GM21515 (cell line): ENCODE data around the gene ADH6.
"Not testable (repeated sequence)": the region's sequence is repeated elsewhere in the genome, so short reads cannot be mapped to it uniquely, and the experiment has no call there.

Source experiments
- ATAC-seq: cut with Tn5 transposase; IDR thresholded peaks from one replicate; pipeline ENCODE4 v1.9.1; 2021; ENCODE audit not compliant: unreplicated experiment

ADH6 gene

DNA sequence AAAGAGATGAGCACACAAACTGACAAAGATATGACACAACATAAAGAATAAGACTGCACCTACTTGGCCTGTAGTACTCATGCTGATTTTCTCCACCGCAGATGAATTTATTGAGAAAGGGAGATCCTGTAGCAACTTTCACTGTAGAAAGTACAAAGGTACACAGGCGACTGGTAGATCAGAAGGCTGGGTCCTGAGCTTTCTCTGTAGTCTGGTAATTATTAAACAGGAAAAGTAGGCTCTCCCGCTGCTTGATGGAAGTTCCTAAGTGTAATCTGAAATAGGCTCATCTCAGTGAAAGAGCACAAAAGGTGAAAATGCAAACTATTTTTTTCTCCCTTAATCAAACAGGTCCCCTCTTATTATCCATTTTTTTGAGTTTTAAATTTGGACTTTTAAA, at the start of gene ADH6:
ADH6 (minus strand) TSS at position 175 of the 400 bp plus-strand sequence; CDS start at position 81, 94 bp downstream.
- no peak for ATAC-seq

DNA sequence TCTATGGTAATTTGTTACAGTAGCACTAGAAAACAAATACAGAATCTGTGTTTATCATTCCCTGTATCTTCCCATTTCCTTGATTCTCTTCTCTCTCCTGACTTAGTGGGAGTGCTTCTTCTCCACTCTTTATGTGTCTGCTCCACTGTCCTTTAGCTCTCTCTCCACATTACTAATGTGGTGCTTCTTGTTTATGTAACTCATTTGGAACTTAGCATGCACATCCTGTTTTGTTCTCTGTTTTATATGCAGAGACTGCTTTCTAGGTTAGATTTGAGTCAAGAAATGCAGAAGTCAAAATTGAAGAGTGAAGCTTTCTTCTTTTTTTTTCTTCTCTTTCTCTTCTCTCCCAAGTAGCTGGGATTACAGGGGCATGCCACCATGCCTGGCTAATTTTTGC, 45.9 kb upstream of the ADH6 start:
- ATAC-seq: no peak

DNA sequence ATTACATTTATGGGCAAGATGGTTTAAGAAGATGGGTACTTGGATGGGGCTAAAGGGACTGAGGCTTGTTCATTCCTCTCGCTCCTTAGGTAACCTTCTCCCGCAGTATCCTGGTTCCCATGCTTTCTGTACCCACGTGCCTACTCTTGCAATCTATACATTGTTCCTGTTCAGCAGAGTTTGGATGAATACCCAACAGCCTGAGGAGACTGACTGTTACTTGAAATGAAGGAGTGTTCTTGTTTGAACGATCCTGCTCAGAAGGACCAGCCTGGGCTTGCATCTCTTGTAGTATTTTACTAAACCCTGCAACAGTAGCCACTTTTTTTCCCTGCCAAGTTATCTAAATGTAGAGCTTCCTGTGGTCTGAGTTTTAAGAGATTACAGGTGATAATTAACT, 33.7 kb upstream of the ADH6 start:
- ATAC-seq: no peak

DNA sequence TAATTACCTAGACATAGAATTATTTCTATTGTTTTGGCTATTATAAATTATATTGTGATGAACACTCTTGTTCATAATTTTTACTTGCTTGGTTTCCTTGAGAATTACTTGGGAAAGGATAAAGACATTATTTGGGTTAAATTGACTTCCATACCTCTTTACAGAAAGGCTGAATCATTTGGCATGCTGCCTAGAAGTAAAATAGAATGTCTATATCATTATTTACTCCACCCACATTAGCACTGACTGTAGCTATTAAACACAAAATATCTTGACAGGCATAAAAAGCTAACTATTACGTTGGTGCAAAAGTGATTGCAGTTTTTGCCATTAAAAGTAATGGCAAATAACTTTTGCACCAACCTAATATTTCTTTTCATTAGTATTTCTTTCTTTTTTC, 29.7 kb upstream of the ADH6 start:
- ATAC-seq: no peak

DNA sequence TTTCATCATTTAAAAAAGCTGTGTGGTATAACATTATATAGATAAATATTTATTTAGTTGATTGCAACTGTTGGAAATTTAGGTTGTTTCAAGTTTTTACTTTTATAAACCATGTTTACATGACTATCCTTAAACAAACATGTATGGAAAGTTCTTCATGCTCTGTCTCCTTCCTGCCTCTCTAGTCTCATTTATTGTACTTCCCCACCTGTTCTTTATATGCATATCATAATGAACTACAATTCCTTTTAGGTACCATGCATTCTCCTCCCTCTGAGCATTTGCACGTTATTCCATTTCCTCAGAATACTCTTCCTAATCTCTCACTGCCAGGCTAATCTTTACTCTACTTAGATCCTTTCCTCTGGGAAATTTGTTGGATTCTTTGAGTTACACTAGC, 16.9 kb upstream of the ADH6 start:
- ATAC-seq: no peak

DNA sequence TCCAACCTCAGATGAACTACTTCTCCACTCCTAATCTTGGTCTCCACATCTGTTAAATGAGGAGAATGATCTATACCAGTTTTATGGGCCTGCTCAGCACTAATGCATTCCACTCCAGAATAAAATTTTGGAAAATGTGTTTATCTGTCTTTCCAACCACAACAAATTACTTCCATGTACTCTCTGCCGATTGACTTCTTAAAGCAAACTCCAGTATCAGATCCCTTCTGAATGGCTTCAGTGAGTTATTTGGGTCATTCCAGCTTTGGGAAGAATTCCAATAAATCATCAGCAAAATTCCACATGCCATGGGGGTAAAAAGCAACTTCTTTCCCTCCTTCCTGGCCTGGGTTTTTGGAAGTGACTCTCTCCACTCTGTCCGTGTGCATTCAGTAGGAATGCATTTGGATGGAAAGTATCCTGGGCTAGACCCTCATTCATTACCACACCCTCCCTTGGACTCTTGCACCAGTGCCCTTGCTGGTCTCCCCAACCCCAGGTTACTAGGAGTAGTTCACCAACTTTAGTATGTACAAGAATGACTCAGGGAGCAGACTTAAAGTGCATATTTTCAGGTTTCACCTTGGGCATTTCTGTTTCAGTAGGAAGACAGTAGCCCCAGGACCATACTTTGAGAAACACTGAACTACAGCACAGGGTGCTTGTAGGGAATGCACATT, 15.4 kb upstream of the ADH6 start:
- ATAC-seq: no peak

DNA sequence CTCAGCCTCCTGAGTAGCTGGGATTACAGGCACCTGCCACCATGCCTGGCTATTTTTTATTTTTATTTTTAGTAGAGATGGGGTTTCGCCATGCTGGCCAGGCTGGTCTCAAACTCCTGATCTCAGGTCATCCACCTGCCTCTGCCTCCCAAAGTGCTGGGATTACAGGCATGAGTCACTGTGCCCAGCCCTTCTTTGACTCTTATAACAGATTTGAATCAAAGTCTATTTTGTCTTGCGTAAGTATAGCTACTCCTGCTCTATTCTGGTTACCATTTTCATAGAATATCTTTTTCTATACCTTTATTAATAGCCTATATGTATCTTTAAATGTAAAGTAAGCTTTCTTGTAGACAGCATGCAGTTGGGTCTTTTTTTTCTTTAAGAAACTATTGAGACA, 14.4 kb upstream of the ADH6 start:
- ATAC-seq: not testable (repeated sequence)

DNA sequence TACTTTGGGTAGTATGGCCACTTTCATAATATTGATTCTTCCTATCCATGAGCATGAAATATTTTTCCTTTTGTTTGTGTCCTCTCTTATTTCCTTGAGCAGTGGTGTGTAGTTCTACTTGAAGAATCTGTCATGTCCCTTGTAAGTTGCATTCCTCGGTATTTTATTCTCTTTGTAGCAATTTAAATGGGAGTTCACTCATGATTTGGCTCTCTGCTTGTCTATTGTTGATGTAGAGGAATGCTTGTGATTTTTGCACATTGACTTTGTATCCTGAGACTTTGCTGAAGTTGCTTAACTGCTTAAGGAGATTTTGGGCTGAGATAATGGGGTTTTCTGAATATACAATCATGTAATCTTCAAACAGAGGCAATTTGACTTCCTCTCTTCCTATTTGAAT, 9.7 kb upstream of the ADH6 start:
- not testable (repeated sequence) for ATAC-seq

DNA sequence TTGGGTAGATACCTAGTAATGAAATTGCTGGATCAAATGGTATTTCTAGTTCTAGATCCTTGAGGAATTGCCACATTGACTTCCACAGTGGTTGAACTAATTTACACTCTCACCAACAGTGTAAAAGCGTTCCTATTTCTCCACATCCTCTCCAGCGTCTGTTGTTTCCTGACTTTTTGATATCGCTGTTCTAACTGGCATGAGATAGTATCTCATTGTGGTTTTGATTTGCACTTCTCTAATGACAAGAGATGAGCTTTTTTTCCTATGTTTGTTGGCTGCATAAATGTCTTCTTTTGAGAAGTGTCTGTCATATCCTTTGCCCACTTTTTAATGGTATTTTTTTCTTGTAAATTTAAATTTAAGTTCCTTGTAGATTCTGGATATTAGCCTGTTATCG, 8.6 kb upstream of the ADH6 start:
- ATAC-seq: not testable (repeated sequence)

DNA sequence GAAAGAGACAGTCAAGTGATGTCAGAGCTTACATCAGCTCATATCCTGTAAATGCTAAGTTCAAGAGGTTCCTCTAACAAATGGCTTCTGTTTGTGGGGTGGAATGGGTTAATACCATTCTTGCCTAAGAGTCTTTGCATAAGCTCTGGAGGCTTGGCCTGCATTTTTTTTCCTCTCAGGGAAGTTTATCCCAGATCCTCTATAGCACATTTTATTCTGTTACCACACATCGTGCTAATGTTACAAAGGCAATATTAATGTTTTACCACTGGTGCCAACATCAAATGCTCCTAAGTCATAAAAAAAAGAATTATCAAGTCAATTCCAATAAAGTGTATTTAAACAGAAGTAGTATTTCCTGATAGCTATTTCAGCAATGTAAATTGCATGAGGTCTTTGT, 2.9 kb upstream of the ADH6 start:
- ATAC-seq: no peak

DNA sequence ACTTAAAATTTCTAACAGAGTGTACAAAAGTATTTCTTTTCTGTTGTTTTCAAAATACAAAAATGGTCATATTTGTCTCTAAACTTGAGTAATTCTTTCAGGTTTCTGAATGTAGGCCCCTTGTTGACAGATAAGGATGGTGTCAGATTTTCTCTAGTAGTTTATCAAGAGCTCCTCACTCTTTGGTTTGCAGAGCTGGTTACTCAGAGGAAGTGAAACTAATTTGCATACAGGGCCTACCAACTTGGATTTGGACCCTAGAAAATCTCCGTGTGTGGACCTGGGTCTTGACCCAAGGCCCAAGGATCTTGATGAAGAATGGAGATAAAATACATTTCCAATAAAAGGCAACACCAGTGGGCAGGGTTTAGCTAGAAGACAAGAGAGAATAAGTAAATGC, 433 bp upstream of the ADH6 start:
- no peak for ATAC-seq

DNA sequence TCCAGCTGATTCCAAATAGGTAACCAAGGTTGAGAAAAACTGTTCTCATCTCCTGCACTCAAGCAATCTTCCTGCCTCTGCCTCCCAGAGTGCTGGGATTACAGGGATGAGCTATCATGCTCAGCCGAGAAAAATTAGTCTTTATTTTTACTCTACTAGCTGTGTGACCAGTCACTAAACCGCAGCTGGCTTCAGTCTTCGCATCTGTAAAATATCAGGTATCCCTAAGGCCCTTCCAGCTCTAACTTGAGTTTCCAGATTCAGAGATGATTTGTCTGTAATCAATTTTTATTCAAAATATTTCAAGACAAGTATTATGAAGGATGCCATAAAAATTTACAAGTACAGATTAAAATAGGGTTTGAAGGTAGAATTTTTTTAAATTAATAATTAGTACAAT, 3.5 kb downstream of the ADH6 start:
- no peak for ATAC-seq

DNA sequence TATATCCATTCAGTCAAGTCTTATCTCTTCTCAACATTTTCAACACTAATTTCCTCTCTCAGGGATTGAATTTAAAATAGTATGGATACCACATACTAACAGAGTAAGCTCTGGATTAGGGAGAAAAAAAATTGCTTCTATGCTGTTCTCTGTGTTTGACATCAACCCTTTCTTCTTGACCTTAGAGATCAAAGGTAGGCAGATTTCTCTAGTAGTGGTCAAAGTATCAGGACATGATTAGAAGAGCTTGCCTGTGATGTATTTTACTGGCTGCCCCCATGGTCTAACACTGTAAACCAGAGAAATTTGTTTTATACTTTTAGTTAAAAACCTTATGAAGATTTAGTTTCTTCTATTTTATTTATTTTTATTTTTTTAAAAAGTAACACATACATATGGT, 8.3 kb downstream of the ADH6 start:
- ATAC-seq: no peak

DNA sequence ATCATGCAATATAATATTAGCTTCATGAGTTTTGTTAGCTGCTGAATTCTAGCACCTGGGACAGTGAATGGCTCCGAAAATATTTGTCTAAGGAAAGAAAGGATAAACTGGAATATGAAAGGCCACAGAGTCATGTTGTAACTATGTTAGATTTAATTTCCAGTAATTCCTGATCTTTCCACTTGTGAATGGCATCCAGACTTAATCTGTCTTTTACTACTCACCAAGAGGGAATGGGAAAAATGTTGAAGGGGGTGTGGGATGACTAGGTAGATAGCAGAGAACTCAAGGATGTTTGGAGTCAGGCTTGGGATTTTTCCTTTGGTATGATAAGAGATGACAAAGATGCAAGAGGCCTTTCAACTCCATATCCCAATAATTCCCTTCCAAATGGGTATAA, 9.4 kb downstream of the ADH6 start:
- ATAC-seq: no peak

DNA sequence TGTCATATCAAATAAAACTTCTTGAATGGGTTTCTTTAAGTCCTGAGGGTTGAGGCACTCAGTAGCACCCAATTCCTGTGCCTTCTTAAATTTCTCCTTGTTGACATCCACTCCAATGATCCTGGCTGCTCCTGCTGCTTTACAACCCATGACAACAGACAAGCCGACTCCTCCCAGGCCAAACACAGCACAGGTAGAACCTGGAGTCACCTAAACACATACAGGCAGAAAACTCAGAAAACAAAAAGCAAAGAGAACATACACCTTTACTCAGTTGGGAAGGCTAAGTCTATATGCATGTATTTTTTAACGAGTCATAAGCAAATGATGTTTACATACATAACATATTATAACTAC, 10.3 kb downstream of the ADH6 start:
- ATAC-seq: no peak

DNA sequence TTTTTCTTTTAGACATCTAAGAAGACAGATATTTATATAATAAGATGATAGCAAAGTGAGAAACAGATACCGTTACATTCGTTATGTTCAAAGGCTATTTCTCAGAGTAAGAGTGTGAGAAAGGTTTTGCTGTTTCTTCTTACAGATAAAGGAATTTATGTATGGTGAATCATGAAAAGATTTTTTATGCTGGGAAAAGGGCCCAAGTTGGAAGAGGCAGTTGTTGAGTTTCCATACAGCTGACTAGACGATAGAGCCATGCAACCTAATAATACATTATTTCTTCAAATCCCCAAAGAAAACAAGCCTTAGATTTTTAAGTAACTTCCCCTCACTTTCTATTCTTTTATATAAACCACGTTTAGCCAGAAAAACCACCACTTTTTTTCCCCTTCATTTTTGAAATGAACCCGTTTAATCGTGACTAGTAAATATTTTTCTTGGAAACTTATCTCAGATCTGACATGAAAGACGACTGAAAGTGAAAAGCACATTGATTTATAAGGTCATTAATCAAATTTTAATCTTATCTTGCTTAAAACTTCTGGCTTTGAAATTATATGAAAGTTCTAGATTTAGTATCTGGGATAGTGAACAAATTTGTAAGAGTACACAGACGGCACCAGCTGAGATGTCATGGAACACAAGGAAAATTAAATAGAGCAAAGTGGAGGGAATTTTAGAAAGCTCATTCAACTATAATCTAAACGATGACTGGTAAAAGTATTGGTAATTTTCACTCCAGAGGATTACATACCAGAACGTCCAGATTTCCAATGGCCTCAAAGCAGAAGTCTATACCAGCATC, 10.9 kb downstream of the ADH6 start:
- no peak for ATAC-seq

DNA sequence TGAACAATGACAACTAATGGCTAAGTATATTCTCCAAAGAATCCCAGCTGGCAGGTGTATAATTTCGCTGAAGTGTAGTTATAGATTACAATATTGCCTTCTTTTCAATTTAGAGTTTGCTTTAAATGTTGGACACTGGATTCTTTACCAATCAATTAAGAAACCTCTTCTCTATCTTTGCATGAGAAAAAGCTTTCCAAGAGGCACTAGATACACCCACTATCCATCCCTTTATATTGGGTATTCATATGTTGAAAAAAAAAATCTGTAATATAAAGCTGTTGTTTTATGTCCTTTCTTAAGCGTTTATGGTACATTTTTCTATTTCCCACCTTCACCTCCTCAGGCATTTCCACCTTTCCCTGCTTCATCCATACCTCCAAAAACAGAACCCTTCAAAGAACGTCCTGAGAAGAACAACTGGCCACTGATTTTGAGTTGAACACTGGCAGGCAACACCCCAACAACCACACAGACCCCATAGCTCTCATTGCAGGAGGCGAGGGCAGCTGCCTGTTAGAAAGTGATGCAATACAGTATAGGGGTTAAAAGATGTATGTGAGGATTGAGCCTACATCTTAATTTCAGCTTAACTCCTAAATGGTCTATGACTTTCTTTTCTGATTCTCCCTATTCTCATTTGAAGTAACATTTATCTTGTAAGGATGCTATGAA, 11.8 kb downstream of the ADH6 start:
- ATAC-seq: no peak

DNA sequence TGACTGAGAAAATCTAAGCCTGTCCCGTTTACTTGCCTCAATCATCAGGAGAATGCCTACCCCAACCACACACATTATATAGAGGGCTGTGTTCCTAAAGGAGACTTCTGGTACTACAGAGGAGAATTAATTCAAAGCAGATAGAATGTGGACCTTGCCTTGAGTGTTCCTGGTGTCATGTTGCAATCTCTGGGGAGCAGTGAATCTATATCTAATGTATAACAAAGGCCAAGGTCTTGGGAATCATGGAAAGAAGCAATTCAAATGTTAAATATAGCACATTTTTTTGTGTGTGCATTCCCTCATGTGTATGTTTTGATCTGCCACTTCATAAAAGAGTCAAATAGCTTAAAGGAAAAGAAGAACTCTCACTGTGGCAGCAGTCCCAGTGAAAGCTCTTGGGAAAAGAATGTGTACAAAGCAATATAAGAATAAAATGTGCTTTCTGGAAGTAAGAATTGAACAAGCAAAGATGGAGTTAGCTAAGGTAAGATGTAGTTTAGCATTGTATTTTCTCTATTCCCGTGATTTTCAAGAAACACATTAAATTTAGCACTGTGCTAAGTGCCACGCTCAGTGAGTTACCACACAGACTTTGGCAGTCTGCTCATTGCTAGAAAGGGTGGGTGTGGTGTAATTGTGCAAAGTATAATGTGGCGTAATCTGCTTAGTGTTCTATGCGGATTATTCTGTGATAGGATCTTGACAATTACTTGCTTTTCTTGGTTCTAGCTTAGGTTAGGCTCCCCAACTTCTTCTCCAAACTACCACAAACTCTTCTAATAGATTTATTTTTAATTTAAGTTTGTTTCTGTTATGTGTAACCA, 13.7 kb downstream of the ADH6 start:
- ATAC-seq: no peak

DNA sequence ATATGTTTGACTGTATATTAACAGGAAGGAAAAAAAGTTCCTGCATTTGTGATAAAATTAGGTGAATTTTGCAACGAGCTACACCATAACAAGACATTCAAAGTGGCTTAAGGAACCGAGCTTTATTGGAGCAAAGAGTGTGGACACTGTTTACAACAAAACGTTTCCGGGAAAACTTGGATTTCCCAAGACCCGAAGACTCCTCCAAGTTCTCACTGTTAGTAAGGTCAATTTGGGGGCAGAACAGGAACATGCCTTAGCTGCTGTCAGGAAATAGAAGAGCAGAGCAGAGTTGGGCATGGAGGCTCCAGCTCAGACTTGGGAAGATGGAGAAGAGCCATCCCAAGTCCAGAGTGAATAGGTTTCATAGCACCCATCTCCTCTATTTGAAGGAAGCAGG, 16.5 kb downstream of the ADH6 start:
- ATAC-seq: no peak

DNA sequence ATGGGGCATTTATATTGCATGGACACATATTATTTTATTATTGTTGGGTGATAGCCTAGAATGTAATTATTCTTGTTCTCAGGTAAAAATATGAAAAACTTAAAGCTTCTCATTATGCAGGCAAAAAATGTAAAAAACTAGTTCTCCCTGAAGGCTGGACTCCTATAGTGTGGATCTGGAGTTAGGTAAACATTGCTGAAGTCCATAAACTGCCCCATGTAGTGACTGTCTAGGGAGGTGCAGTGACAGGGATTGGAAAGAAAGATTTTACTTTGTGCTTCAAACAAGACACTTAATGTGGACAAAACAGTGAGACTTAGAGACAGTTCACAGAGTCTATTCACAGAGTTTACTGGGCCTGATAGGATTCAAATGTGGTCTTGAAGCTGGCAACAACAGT, 17.0 kb downstream of the ADH6 start:
- no peak for ATAC-seq

DNA sequence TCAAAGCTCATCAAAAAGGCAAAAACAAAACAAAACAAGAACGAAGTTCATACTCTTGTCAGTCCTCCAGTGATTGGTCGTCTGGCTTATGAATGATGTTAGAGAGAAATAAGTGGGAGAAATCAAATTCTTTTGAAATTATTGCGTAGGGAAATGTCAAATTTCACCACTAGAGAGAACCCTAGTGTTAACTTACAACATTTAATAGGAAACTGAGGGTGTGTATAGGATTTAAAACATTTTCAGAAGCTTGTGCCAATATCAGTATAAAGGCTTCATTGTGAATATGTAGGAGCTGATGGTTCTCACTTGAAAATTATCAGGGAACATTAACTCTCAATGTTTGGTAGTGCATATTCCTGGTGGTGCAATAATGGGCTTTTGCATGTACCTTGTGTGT, 17.4 kb downstream of the ADH6 start:
- no peak for ATAC-seq
